ENCODE results near the gene TNIK. TPM values are rescaled to one million over a fixed set of nuclear protein-coding genes. Genes with fewer than 3 reads are reported as not detected.

TNIK gene
- total RNA-seq, 1 experiment from 2014 or later: 0.03 TPM

DNA sequence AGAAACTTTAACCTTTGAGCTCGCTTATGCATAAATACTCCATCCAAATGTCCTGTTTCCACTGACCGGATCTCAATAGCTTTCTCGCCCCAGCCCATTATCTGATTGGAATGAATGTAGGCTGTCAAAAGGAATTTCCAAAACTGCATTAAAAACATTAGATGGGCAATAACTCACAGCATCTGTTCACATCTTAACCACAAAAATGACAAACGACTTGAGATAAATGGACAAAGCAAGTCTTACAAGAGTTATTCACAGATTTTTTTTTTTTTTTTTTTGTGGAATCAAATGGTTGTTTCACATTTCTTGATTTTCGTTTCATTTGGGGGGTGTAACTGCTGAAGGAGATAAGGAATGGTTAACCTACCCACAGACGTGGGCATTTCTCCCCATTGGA, 394.0 kb downstream of the TNIK start:
- in situ Hi-C loops (cut with HindIII; ENCODE audit: low sequenced_read_pairs): no loop called here
- no peak for DNase-seq (ENCODE audit: low spot score)

DNA sequence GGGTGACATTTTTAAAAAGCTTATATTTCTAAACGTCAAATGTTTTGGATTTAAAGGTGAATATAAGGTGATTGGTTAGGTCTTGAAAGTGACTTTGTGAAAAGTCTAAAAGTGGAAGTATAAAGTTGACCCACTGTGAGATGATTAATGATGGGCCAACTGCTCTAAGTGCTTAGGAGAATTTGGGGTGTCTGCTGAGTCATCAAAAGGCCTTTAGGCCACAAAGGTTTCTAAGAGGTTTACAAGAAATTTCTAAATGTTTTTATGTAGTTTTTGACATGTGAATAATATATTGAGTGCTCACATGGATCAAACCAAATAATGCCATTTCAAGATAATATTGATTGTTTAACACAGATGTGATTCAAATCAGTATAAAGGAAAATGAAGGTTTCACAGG, 394.5 kb downstream of the TNIK start:
- in situ Hi-C loops (cut with HindIII; ENCODE audit: low sequenced_read_pairs): no loop called here
- no peak for DNase-seq (ENCODE audit: low spot score)

DNA sequence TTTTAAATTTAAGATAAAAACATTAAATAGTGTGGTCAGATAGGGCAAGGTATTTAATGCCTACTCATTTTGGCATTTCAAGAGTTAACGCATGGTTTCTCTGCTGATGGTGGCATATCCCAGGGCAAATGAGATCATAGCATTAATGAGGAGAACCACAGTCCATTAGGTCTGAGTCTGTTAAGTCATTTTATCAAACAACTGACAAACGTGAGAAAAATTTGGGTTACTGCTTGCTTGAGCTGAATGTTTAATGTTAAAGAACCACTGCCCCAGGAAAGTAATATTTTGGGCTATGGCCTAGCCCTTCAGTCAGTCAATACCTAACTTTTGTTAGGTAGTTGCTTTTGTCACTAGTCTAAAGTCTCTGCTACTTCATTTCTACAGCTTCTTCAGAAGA, 395.7 kb downstream of the TNIK start:
- in situ Hi-C loops (cut with HindIII; ENCODE audit: low sequenced_read_pairs): no loop called here
- no peak for DNase-seq (ENCODE audit: low spot score)

DNA sequence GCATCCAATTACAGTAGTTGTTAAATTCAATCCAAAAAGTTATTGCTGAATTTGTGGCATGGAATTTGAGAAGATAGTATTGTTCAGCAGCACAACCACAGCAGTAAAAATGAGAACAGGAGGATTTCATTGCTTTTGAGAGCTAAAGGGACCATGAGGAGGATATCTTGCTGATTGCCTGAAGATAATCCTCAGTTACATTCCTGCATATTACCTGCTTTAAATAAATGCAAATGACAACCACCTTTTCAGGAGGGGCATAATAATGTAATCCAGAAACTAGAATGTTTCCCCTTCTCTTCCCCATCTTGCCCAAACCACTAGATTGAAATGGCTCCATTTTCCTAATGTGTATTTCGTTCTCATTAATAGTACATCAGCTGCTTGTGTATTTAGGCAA, 398.5 kb downstream of the TNIK start:
- in situ Hi-C loops (cut with HindIII; ENCODE audit: low sequenced_read_pairs): no loop called here
- no peak for DNase-seq (ENCODE audit: low spot score)

DNA sequence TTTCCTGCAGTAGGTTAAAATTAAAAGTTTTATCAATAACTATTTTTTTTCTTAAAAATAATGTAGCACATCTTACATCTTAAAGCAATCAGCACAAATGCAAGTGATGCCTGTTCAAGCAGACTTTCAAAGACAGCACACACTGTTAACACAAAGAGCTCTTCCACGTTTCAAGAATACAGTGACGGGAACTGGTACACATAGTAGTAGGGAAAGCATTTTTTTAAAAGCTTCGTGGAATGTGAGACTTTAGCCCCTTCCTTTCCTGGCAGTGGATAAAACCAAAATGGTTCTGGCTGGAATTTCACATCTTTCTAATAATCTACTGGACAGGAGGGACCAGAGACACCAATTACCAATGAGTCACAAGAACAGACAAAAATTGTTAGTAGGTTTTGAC, 400.2 kb downstream of the TNIK start:
- no peak for DNase-seq (ENCODE audit: low spot score)

DNA sequence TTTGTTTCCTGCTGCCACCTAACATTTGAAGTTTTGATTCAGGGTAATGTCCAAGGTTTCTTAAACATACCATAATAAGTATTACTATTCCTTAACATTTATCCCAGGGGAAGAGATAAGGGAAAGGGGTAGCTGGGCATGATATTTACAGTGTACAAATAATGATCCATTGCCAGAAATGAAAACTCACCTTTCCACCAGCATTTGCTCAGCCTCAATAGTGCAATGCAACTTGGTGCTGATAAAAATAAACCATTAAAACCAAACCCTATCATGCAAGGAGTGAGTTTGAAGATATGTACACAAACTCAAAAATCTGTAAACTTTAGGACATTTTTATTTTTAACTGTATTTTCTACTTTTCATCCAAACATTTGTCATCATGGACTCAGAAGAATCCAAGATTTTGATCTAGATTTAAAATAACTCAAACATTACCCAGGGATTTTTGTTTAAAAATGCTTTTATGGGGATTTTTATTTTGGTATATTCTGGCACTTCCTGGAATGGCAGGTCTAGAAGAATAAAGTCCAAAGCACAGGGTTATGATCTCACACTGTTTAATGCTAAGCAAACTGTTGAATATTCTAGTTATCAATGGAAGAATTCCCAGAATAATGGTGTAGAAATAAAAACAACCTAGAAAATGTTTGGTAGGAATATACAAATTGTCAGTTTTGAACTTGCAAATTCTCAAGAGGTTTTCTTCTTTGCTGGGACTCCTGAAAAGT, 401.2 kb downstream of the TNIK start:
- DNase-seq (ENCODE audit: low spot score): no peak
- in situ Hi-C loops (cut with HindIII; ENCODE audit: low sequenced_read_pairs): no loop called here

More for the DNA sequence above, 400.2 kb downstream of the TNIK start:
- in situ Hi-C loops (cut with HindIII; ENCODE audit: low sequenced_read_pairs): no loop called here

DNA sequence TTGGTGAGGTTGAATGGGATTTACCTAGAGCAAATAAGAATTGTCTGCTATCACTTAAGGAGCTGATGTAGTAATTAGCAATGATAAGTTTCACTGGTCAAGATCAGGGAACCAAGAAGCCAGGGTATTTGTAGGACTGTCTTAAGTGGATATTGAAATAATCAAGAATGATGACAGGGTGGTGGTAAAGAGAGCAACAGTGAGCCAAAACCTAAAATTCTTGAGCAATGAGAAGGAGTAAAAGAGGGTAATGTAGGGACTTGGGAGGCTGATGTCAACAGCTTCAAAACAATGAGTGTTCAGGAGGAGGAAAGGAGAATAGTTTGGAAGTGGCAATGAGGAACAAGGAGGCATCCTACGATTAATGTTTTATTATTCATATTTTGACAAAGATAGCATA, 402.1 kb downstream of the TNIK start:
- no peak for DNase-seq (ENCODE audit: low spot score)
- in situ Hi-C loops (cut with HindIII; ENCODE audit: low sequenced_read_pairs): no loop called here

DNA sequence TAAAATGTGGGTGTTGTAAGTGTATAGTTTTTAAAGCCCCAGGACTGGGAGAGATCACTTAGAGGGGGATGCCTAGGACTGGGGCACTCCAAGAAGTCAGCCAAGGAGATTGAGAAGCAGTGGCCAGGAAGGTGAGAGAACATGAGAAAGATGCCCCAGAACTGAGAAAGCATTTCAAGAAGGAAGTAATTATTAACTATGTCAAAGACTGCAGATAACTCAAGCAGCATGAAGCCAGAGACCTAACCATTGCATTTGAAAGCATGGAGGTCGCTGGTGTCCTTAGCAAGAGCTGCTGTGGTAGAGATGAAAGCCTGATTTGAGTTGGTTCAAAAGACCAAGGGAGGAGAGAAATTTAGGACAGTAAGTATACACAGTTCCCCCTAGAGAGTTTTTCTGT, 403.1 kb downstream of the TNIK start:
- in situ Hi-C loops (cut with HindIII; ENCODE audit: low sequenced_read_pairs): no loop called here

DNA sequence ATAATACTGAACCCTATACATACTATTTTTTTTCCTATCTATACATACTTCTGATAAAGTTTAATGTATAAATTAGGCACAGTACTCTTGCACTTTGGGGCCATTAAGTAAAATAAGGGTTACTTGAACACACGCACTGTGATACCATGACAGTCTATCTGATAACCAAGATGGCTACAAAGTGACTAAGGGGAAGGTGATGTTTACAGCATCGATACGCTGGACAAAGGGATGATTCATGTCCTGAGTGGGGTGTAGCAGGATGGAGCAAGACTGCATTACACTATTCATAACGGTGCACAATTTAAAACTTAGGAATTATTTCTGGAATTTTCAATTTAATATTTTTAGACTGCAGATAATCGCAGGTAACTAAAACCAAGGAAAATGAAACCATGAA, 403.7 kb downstream of the TNIK start:
- no peak for DNase-seq (ENCODE audit: low spot score)
- in situ Hi-C loops (cut with HindIII; ENCODE audit: low sequenced_read_pairs): no loop called here

More for the DNA sequence above, 403.1 kb downstream of the TNIK start:
- no peak for DNase-seq (ENCODE audit: low spot score)

DNA sequence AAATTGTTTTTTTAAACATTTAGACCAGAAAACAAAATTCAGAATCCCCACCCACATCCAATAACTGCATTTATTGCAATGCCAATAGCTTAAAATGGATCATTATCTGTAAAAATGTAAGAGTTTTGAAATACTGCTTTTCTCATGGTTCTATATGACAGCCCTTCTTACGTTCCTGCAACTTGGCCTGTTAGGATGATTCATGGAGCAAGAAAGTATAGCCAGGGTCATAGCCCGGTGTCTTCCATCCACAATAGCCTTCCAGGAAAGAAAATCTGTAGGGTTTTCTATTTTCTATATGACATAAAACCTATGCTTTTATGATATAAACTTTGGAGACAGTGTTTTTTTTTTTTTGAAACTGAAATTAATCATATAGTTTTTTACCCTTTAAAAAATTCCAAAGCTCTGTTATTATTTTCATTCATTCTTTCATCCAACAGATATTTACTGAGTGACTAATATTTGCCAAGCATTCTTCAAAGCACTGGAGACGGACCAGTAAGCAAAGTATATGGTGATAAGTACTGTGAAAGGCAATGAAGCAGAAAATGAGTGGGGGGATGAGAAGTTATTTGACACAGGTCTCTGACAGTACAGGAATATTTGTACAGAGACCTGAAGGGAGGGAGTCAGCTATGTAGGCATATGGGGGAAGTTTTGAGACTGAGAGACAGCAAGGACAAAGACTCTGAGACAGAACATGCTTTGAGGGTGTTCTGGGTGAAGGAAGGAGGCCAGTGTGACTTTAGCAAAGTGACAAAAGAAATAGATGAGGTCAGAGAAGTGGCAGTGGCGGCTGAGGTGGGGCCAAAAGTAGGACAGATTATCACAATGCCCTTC, 404.6 kb downstream of the TNIK start:
- in situ Hi-C loops (cut with HindIII; ENCODE audit: low sequenced_read_pairs): no loop called here
- no peak for DNase-seq (ENCODE audit: low spot score)

DNA sequence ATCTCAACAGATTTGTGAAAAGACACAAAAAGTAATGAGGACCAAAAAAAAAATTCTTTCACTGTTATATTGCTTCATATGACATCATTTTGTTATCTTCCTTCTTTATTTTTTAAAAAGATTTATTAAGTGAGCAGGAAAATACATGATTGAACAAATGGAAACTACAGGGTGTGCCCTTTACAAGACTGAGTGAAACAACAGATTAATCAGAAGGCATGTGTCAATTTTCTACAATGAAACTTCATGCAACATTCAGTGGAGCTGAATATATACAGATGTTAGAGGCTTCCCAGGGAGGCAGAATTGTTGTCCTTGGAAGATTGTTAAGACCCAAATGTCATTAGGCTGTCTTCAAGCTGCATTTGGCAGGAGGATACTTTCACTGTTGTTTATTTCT, 405.3 kb downstream of the TNIK start:
- DNase-seq (ENCODE audit: low spot score): no peak
- in situ Hi-C loops (cut with HindIII; ENCODE audit: low sequenced_read_pairs): no loop called here

DNA sequence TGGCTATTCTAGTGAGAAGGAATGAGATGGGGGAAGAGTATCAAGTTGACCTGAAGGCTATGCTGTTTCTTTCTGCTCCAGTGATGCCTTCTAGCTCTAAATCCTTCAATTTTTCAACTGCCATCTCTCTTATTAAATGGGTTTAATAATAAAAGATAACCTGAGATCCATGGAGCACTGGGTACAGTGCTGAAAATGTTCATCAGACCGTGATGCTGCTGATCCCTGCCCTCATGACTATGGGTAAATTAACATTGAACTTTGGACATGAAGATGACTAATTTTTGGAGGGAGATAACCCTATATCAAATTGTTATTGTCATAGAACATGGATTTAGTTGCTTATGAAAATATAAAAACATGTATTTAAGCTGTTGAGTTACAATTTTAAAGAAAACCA, 406.0 kb downstream of the TNIK start:
- in situ Hi-C loops (cut with HindIII; ENCODE audit: low sequenced_read_pairs): no loop called here

DNA sequence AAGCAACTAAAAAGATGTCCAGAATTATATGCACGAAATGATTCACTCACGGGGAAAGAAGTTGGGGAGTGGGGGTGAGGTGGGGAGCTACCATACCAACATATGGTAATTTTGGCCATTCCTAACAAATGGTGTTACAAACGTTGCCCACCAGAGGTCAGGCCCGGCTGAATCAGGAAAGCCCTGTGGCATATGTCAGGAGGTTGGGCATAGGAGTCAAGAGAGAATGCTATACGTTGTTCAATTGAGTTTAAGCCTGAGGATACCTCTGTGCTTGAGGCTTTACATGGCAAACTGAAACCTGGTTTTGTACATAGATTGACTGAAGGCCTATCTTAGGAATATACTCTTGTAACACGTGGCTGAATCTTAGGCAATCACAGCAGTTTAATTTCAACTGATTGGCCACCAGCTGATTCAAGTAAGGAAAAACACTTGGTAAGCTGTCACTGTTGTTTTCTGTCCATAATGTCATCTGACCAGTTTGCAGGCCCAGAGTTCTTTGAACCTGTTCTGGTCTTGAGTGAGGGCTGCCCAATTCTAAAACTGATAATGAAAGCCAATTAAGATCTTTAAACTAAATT, 410.3 kb downstream of the TNIK start:
- DNase-seq (ENCODE audit: low spot score): peak; percentile 38
- in situ Hi-C loops (cut with HindIII; ENCODE audit: low sequenced_read_pairs): no loop called here

More for the DNA sequence above, 406.0 kb downstream of the TNIK start:
- no peak for DNase-seq (ENCODE audit: low spot score)

DNA sequence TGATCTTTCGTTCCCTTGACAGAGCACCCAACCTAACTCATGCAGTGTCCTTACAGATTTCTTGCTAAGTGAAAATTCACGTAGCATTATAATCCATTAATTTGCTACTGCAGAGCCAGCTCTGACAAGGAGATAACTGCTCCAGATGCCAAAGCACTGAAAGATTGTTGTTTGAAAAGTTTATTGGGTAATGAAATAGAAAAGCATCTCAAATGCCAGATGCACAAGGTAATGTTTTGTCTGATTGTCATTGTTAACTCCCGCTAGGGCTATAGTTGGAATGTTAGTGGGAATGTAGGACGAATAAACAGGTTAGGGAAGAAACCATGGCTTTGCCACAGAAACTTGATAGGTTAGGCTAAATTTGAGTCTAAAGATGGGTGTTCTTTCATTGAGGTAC, 413.4 kb downstream of the TNIK start:
- no peak for DNase-seq (ENCODE audit: low spot score)
- in situ Hi-C loops (cut with HindIII; ENCODE audit: low sequenced_read_pairs): no loop called here

DNA sequence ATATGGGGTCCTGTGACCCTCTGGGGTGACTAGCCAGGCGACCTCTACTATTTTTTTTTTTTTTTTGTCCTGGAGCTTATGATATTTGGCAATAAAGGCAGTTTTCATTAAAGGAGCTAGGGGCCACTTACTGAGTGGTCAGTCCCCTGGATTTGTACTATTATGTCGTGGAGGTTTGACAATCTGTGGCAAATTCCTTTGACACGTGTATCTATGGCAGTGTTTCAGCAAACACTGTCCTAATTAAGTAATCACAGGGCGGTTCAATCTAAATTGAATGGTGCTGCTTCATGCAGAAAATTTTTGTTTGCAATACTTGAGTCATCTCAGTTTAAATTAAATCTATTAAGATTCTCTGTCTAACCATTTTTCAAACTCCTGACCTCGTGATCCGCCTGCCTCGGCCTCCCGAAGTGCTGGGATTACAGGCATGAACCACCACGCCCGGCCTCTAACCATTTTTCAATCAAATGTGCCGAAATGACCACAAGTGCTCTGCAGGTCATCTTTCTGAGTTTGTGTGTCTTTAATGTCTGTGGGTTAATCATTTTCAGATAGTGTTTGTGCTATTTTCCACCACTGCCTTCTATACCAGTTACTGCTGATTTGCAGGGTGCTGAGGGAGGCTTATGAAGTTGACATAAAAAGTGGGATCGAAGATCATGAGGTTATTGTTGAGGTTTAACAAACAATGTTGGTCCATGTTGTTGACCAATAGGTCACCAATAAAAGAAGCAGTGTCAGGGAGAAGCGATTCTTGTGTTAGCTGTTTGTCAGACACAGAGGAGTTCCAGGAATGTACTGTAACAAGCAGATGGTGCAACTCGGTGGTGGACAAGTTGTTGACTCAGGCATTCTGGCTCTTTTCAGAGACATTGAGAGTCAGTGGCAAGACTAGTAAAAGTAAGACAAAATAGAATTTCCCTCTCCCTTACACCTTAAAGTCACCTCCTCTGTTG, 415.1 kb downstream of the TNIK start:
- in situ Hi-C loops (cut with HindIII; ENCODE audit: low sequenced_read_pairs): no loop called here
- no peak for DNase-seq (ENCODE audit: low spot score)

DNA sequence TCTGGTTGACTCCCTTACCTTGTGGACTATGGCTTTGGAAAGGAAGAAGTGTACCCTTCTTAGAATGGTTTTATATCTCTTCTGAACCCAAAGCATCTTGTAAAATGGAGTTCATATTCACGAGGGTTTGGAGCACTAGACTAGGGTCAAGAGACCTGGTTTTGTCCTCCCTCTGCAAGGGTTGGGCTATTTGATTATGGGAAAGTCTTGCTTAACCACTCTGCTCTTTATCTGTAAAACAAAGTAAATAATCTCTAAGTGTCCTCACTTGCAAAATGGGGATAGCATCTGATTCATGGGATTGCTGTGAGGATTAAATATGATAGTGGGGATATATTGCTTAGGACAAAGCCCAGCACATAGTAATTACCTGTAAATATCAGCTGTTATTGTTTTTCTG, 415.8 kb downstream of the TNIK start:
- in situ Hi-C loops (cut with HindIII; ENCODE audit: low sequenced_read_pairs): no loop called here
- no peak for DNase-seq (ENCODE audit: low spot score)

DNA sequence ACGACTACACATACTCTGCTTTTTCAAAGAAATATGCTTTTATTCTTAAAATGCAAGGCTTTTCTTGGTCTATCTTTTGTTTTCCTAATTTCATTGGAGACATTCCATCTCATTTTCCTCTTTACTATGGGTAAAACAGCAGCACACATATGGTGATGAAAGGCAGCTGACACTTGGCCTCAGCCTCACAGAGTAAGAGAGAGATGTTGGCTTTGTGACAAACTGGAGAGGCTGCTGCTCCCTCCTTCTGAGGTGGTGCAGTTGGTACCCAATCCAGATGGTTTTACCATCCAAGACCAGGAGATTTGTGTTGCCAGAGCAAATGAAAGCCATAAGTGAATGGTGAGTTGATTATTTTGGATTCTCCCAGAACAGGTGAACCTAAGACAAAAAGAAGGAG, 420.5 kb downstream of the TNIK start:
- no peak for DNase-seq (ENCODE audit: low spot score)
- in situ Hi-C loops (cut with HindIII; ENCODE audit: low sequenced_read_pairs): no loop called here

DNA sequence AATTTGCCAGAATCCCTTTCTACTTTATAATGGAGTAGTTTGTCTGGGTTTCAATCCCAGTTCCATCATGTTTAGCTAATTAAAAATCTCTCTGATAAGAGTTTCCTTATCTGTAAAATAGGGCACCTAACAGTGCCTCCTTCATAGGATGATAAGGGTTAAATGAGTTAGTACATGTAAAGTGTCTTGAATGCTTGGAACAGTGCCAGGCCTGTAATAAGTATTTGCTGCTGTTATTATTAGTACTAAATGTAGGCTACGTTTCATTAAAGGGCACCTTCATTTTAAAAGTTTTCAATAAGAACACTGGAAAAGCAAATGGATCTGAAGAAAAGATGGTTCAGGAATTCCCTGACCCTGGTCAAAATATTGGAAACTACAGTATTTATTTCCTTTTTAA, 421.9 kb downstream of the TNIK start:
- no peak for DNase-seq (ENCODE audit: low spot score)
- in situ Hi-C loops (cut with HindIII; ENCODE audit: low sequenced_read_pairs): no loop called here

DNA sequence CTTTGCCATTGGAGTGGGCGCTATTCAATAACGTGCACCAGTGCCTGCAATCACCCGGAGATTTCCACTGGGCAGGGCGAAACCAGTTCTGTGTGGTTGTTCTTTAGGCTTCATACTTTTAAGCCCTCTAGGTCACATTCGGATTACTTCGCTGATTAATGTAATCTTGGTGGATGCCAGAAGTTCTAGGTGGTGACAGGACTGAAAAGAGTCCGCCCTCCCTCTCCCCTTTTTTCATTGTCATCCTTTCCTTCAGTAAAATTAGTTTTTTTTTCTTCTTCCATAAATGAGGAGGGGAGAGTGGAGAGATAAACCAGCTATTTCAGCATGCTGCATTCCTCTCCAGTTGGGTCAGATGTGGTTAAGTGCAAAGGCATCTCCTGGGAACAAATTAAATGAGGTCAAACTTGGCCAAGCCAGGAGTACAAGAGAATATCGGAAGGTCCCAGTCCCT, 431.4 kb downstream of the TNIK start:
- DNase-seq (ENCODE audit: low spot score): no peak
- in situ Hi-C loops (cut with HindIII; ENCODE audit: low sequenced_read_pairs): no loop called here

All from G401 (cell line).